ENCODE data around the gene PAF1.

PAF1 gene

GRCh38 chr19:39403331-39404312 lies 12.7 kb upstream of the PAF1 start:
- peak overlapping the region; percentile 98 for H3K14ac ChIP-seq (ENCODE audit: low read length)
- H4K12ac ChIP-seq (ENCODE audit: low read depth, low read length): peak overlapping the region; percentile 79
- H2BK120ac ChIP-seq (ENCODE audit: insufficient read depth, low read length, poor library complexity): peak overlapping the region; percentile 94
- no peaks in the 10 kb centered on the region for H3K9me3 ChIP-seq (ENCODE audit: insufficient read depth, low read depth, low read length)
- H3K4me1 ChIP-seq (ENCODE audit: control insufficient read depth in 1 of 2, insufficient read depth in 2 of 2, low read length in 2 of 2): peaks cover 27 to 42% of the 10 kb centered on the region in 2 experiments
- H3K27me3 ChIP-seq (ENCODE audit: insufficient read depth, low read length): no peaks in the 10 kb centered on the region
- peak overlapping the region; percentile 96 for H3K18ac ChIP-seq (ENCODE audit: low read length)
- H3K79me1 ChIP-seq (ENCODE audit: low read length): peaks cover 32% of the 10 kb centered on the region
- H2AK5ac ChIP-seq (ENCODE audit: low read length): peak overlapping the region; percentile 95
- peak; percentile 62 to 72 for DNase-seq
- H3K4ac ChIP-seq (ENCODE audit: low read depth, low read length): peak overlapping the region; percentile 85
- peaks cover 10 to 12% of the 10 kb centered on the region in 2 experiments for H3K36me3 ChIP-seq (ENCODE audit: control insufficient read depth in 1 of 2, insufficient read depth in 2 of 2, low read length in 2 of 2)
- peak overlapping the region; percentile 92 for H2BK5ac ChIP-seq (ENCODE audit: low read depth, low read length, poor library complexity)
- H3K9ac ChIP-seq (ENCODE audit: low read length): no peak overlapping the region
- peak overlapping the region; percentile 74 for H2BK12ac ChIP-seq (ENCODE audit: low read length)
- peak overlapping the region; percentile 95 for H4K8ac ChIP-seq (ENCODE audit: low read depth, low read length)
- H3K27ac ChIP-seq (ENCODE audit: low read depth, low read length): peak overlapping the region; percentile 93
- whole genome bisulfite sequencing (ENCODE audit: extremely low coverage, insufficient coverage, insufficient read length): no CpG with 5 or more reads among the region's 43 CpGs
- peak overlapping the region; percentile 81 for H3K4me2 ChIP-seq (ENCODE audit: low read length)
- H3K4me3 ChIP-seq (ENCODE audit: low read depth, low read length): peak overlapping the region; percentile 18
- H3K23ac ChIP-seq (ENCODE audit: low read length): no peak overlapping the region
- H2AFZ ChIP-seq (ENCODE audit: insufficient read depth, low read length, poor library complexity): peak overlapping the region; percentile 37
- H3K79me2 ChIP-seq (ENCODE audit: control insufficient read depth, insufficient read depth, low read length, poor library complexity): peaks cover 26% of the 10 kb centered on the region
- H4K91ac ChIP-seq (ENCODE audit: low read depth, low read length): peak overlapping the region; percentile 98

GRCh38 chr19:39402346-39403300 lies 11.7 kb upstream of the PAF1 start:
- Histone ChIP-seq H3K23ac (ENCODE audit: low read length) (no peak overlapping the region), H2BK5ac (ENCODE audit: low read depth, low read length, poor library complexity) (peak overlapping the region; percentile 92), H3K4me1 (ENCODE audit: control insufficient read depth in 1 of 2, insufficient read depth in 2 of 2, low read length in 2 of 2) (peaks cover 27 to 41% of the 10 kb centered on the region in 2 experiments), H2BK120ac (ENCODE audit: insufficient read depth, low read length, poor library complexity) (peak overlapping the region; percentile 94), H3K4me2 (ENCODE audit: low read length) (peak overlapping the region; percentile 81), H3K27me3 (ENCODE audit: insufficient read depth, low read length) (no peaks in the 10 kb centered on the region), H3K79me2 (ENCODE audit: control insufficient read depth, insufficient read depth, low read length, poor library complexity) (peaks cover 18% of the 10 kb centered on the region), H3K27ac (ENCODE audit: low read depth, low read length) (peak overlapping the region; percentile 93), H2AFZ (ENCODE audit: insufficient read depth, low read length, poor library complexity) (peak overlapping the region; percentile 51), H3K9ac (ENCODE audit: low read length) (peak overlapping the region; percentile 15), H4K12ac (ENCODE audit: low read depth, low read length) (peak overlapping the region; percentile 79), H2AK5ac (ENCODE audit: low read length) (peak overlapping the region; percentile 95), H4K8ac (ENCODE audit: low read depth, low read length) (peak overlapping the region; percentile 95), H3K18ac (ENCODE audit: low read length) (peak overlapping the region; percentile 96), H3K36me3 (ENCODE audit: control insufficient read depth in 1 of 2, insufficient read depth in 2 of 2, low read length in 2 of 2) (peaks cover under 1 to 4% of the 10 kb centered on the region in 2 experiments), H3K4me3 (ENCODE audit: low read depth, low read length) (peak overlapping the region; percentile 59), H3K14ac (ENCODE audit: low read length) (peak overlapping the region; percentile 98), H4K91ac (ENCODE audit: low read depth, low read length) (peak overlapping the region; percentile 98), H3K79me1 (ENCODE audit: low read length) (peaks cover 27% of the 10 kb centered on the region), H2BK12ac (ENCODE audit: low read length) (peak overlapping the region; percentile 65), H3K9me3 (ENCODE audit: insufficient read depth, low read depth, low read length) (no peaks in the 10 kb centered on the region), H3K4ac (ENCODE audit: low read depth, low read length) (peak overlapping the region; percentile 85)
- peak; percentile 86 to 88 for DNase-seq
- no CpG with 5 or more reads among the region's 59 CpGs for WGBS (ENCODE audit: extremely low coverage, insufficient coverage, insufficient read length)

GRCh38 chr19:39401549-39402345 lies 10.8 kb upstream of the PAF1 start:
- peak overlapping the region; percentile 98 for H4K91ac ChIP-seq (ENCODE audit: low read depth, low read length)
- H3K79me1 ChIP-seq (ENCODE audit: low read length): peaks cover 19% of the 10 kb centered on the region
- H3K14ac ChIP-seq (ENCODE audit: low read length): peak overlapping the region; percentile 59
- H3K4me3 ChIP-seq (ENCODE audit: low read depth, low read length): peak overlapping the region; percentile 59
- H2AK5ac ChIP-seq (ENCODE audit: low read length): peak overlapping the region; percentile 12
- peak overlapping the region; percentile 65 for H4K12ac ChIP-seq (ENCODE audit: low read depth, low read length)
- H3K18ac ChIP-seq (ENCODE audit: low read length): no peak overlapping the region
- no peak overlapping the region for H2BK120ac ChIP-seq (ENCODE audit: insufficient read depth, low read length, poor library complexity)
- H3K9me3 ChIP-seq (ENCODE audit: insufficient read depth, low read depth, low read length): no peaks in the 10 kb centered on the region
- peaks cover 27 to 40% of the 10 kb centered on the region in 2 experiments for H3K4me1 ChIP-seq (ENCODE audit: control insufficient read depth in 1 of 2, insufficient read depth in 2 of 2, low read length in 2 of 2)
- no peak overlapping the region for H3K23ac ChIP-seq (ENCODE audit: low read length)
- peaks cover 5 to 10% of the 10 kb centered on the region in 2 experiments for H3K36me3 ChIP-seq (ENCODE audit: control insufficient read depth in 1 of 2, insufficient read depth in 2 of 2, low read length in 2 of 2)
- no CpG with 5 or more reads among the region's 25 CpGs for WGBS (ENCODE audit: extremely low coverage, insufficient coverage, insufficient read length)
- H3K9ac ChIP-seq (ENCODE audit: low read length): no peak overlapping the region
- peak; percentile 83 to 85 for DNase-seq
- peak overlapping the region; percentile 93 for H3K27ac ChIP-seq (ENCODE audit: low read depth, low read length)
- no peaks in the 10 kb centered on the region for H3K27me3 ChIP-seq (ENCODE audit: insufficient read depth, low read length)
- peak overlapping the region; percentile 50 for H4K8ac ChIP-seq (ENCODE audit: low read depth, low read length)
- no peak overlapping the region for H3K4ac ChIP-seq (ENCODE audit: low read depth, low read length)
- H2BK5ac ChIP-seq (ENCODE audit: low read depth, low read length, poor library complexity): no peak overlapping the region
- H3K4me2 ChIP-seq (ENCODE audit: low read length): peak overlapping the region; percentile 81
- peak overlapping the region; percentile 1 for H2BK12ac ChIP-seq (ENCODE audit: low read length)
- H2AFZ ChIP-seq (ENCODE audit: insufficient read depth, low read length, poor library complexity): no peak overlapping the region
- H3K79me2 ChIP-seq (ENCODE audit: control insufficient read depth, insufficient read depth, low read length, poor library complexity): peaks cover 10% of the 10 kb centered on the region
